ENCODE measurements around the gene TRIM24. TPM values are rescaled to one million over a fixed set of nuclear protein-coding genes. Genes with fewer than 3 reads are reported as not detected.

Gene TRIM24
- total and polyA plus RNA-seq, 10 of the 15 experiments (the other 5 are each of a cell fraction or from before 2014, with no cell fraction given) = 4.6 to 23.5 (median 13.6) TPM

DNA sequence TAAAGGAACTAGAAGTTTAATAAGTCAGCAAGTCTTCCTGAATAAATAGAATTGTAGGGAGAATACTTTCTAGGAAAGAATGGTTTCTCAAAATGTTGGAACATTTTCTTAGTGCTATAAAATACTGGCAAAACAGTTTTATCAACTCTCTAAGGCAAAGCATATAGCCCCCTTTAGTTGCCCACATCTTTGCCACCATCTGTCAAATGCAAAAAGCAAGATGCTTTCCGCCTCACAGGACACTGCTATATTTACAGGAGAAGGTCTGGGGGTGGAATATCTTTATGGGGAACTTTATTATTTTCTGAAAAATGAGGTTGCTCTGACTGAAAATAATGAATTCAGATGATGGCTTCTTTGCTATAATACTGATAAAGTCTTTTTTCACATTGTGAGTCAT is 162.8 kb downstream of the TRIM24 start (continued):
- TF ChIP-seq REST (IDR thresholded peaks at IDR 0.05; ENCODE audit: low read depth, low read length) = no peak
- no peak for TF ChIP-seq SKIL (IDR thresholded peaks at IDR 0.05; ENCODE audit: low read depth, poor library complexity, severe bottlenecking)

- H3K4me3 ChIP-seq = no peak overlapping the region
- H3K9ac ChIP-seq (ENCODE audit: control insufficient read depth, insufficient read depth, low read length) = no peak overlapping the region
Observed at GRCh38 chr7:138625084-138625848, 165.2 kb downstream of the TRIM24 start.

More at GRCh38 chr7:138625084-138625848, 165.2 kb downstream of the TRIM24 start:
- SMC1A ChIA-PET (ENCODE audit: uncharacterized antibody, unreplicated experiment) = interaction anchor here (1.0 to 1.4 kb wide), 3 partner anchors 19 to 262 kb away, joined by 3 read pairs; no protein-coding TSS in a partner anchor
- DNase-seq (ENCODE audit: low read depth, low spot score) = no peak
- H3K27me3 ChIP-seq (replicated peaks in 1 of 2; ENCODE audit: control insufficient read depth in 2 of 2, insufficient read depth in 2 of 2, low read length in 1 of 2) = no peaks in the 10 kb centered on the region
- POLR2A ChIA-PET = interaction anchor here (0.6 to 0.8 kb wide), 4 partner anchors 16 to 162 kb away, joined by 3 to 6 read pairs (median 3); no protein-coding TSS in a partner anchor
- RAD21 ChIA-PET (ENCODE audit: unreplicated experiment) = interaction anchor here (0.6 kb wide), 1 partner anchor 21 kb away, joined by 3 read pairs; no protein-coding TSS in a partner anchor
- no peaks in the 10 kb centered on the region; the same call in 1 of the 2 replicates for H3K4me1 ChIP-seq (ENCODE audit: control insufficient read depth, insufficient read depth, low read length)
- WGBS (ENCODE audit: insufficient coverage, insufficient replicate concordance, low lambda C conversion rate, missing lambda C conversion rate) = 13% methylated on average over 3 of the region's 3 CpGs
- intact Hi-C loops (cut with micrococcal nuclease; ENCODE audit: unreplicated experiment) (no loop called here), in situ Hi-C loops (cut with MboI) (no loop called here)
- BruUV-seq (replicated peaks) = no TSS peak
- no peaks in the 10 kb centered on the region for H3K79me2 ChIP-seq (ENCODE audit: control insufficient read depth, insufficient read depth, low read length)
- no peak overlapping the region; the same call in 1 of the 2 replicates for H3K4me2 ChIP-seq (ENCODE audit: control insufficient read depth, insufficient read depth)
- H3K9me3 ChIP-seq (replicated peaks; ENCODE audit: control insufficient read depth, insufficient read depth, low read length) = no peaks in the 10 kb centered on the region
- H3K27ac ChIP-seq (ENCODE audit: control insufficient read depth, insufficient read depth) = no peak overlapping the region
- TF ChIP-seq RUNX3 (IDR thresholded peaks at IDR 0.05; ENCODE audit: low read length) = peak; percentile 52
- no peak for TF ChIP-seq RCOR1 (conservative IDR thresholded peaks at IDR 0.05; ENCODE audit: low read depth, low read length)
- no peak overlapping the region for H2AFZ ChIP-seq (ENCODE audit: control insufficient read depth, low read depth, low read length)
- CTCF ChIA-PET = interaction anchor here (0.8 to 1.6 kb wide), 2 partner anchors 14 to 464 kb away, joined by 5 to 7 read pairs; no protein-coding TSS in a partner anchor
- ATAC-seq = 0 out of 3 replicates have a peak, but pooled peaks have one; percentile 24
- FAIRE-seq = no peak
- H3K36me3 ChIP-seq (ENCODE audit: control insufficient read depth in 2 of 2, insufficient read depth in 2 of 2, low read length in 1 of 2) = no peaks in the 10 kb centered on the region
- no peaks in the 10 kb centered on the region for H4K20me1 ChIP-seq (ENCODE audit: control insufficient read depth, insufficient read depth)

Measured in GM12878 (cell line).